ENCODE data around the gene CBX2.
A peak's percentile ranks its signal among the peaks of the same experiment; 100 is the strongest.

Gene CBX2

DNA sequence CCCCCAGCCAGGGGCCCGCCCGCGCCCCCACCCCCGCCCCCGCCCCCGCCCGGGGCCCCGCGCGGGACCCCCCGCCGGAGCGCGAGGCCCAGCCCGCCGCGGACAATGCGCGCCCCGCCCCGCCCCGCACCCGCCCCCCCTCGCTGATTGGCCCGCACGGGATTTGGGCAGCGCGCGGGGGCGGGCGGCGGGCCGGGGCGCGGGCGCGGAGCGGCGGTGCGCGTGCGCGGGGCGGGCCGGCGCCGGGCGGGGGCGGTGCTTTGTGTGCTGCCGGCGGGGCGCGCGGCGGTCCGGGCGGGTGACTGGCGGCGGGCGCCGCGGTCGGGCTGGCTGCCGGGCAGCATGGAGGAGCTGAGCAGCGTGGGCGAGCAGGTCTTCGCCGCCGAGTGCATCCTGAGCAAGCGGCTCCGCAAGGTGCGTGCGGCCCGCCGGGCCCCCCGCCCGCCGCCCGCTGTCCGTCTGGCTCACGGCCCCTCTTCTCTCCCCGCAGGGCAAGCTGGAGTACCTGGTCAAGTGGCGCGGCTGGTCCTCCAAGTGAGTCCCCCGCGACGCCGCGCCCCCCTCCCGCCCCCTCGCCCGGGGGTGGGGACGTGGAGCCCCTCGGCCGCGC is at the start of gene CBX2:
CBX2 (plus strand) TSS at position 255 of the 610 bp plus-strand sequence; CDS start at position 343, 88 bp downstream.
- DNase-seq (ENCODE audit: low read depth): peak; percentile 70

DNA sequence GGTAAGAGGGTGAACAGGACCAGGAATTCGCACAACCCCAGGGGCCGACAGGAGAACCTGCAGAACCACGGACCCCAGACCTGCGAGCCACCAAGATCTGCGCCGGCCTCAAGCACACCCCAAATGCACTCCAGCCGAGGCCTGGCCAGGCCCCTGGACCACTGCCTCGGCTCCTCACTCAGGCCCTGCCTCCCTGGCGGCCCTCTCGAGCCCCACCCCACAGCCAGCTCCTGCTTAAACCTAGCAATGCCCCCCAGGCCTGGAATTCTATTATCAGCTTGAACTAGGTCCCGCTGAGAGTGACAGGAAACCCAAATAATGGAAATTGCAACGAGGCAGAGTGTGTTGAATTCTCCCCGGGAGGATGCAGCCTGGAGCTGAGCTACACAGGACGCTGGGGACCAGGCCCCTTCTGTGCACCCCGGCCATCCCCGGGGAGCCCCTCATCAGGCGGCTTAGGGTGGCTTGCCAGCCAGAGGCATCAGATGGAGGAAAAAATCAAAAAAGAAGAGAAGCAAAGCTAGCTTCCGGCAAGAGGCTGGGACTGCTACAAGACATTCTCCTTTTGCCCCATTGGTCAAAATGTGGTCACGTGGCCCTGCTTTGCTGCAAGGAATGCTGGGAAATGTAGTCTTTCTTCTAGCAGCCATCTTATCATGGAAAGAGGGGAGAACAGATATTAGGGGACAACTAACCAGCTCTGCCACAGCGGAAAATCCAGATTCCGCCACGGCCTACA is 49.6 kb upstream of the CBX2 start:
- DNase-seq (ENCODE audit: low read depth): peak; percentile 46

DNA sequence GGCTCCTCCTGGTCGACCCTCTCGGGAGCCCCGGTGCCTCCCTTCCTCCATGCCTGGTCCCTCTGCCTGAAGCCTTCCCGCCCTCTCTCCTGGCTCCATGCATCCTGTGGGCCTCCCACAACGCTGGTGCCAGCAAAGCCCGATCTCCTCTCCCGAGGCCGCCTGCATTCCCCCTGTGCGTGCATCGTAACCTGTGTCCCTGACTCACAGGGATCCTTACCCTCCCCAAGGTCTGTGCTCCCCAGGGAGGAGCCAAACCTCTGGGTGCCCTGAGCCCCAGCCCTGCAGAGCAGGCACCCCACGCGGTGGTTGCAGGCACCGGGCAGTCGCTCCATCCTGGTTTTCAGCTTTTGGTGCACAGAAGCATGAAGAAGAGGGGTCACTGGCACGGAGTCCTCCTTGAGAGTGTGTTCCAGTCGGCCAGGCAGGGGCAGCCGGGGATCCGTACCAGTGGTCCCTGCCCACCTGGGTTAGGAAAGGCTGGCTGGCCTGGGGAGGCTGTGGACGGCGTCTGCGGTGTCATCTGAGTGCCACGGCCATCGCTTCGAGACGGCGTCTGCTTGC is 49.0 kb upstream of the CBX2 start:
- no peak for DNase-seq (ENCODE audit: low read depth)

DNA sequence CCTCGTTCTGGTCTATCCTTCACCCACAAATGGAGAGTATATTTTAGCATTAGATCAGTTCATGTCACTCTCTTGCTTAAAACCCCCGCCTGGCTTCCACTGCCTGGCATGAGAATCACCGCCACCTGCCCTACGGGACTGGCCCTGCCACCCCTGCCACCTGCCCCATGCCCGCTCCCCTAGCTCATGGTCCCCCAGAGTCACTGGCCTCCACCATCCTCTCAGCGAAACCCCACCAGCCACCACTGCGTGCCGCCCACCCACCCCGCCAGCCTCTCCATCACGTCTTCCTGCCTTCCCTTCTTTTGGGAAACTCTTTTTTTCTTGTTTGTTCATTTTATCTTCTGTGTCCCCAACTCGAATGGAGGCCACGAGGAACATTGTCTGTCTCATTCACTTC is 48.2 kb upstream of the CBX2 start:
- no peak for DNase-seq (ENCODE audit: low read depth)

DNA sequence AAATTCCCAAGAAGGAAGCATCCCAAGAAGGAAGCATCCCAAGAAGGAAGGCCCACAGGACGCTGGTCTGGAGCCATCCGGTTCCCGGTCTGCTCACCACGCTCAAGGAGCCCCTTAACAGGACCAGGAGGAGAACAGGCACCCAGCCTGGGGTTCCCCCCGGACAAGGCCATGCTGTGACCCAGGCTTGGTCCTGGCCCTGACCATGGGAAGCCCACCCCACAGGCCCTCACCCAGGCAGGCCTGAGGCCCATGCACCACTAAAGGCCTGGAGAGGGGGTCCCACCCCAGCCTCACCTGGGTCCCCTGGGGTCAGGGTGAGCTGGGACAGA is 47.5 kb upstream of the CBX2 start:
- DNase-seq (ENCODE audit: low read depth): no peak

DNA sequence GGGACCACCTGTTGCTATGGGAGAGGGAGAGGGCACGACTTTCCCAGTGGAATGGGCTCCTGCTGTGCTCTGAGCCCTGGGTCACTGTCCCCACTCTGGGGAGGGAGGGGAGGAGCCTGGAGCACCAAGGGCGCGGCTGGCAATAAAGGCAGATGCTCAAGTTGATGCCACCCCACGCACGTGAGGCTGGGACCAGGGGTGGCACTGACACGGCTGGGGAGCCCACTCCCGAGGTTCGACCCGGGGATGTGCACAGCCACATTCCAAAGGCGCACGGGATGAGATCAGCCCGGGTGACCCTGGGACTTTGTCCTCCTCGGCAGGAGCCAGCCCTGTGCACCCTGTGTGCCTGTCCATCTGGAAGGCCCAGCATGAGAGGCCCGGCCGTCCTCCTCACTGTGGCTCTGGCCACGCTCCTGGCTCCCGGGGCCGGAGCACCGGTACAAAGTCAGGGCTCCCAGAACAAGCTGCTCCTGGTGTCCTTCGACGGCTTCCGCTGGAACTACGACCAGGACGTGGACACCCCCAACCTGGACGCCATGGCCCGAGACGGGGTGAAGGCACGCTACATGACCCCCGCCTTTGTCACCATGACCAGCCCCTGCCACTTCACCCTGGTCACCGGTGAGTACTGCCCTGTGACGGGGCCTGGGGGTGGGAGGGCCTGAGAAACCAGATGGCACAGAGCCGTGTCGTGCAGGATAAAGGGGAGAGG is 47.0 kb upstream of the CBX2 start, which contains the start of gene ENPP7:
ENPP7 (plus strand) TSS at position 175 of the 715 bp plus-strand sequence; CDS start at position 372, 197 bp downstream.
- no peak for DNase-seq (ENCODE audit: low read depth)

DNA sequence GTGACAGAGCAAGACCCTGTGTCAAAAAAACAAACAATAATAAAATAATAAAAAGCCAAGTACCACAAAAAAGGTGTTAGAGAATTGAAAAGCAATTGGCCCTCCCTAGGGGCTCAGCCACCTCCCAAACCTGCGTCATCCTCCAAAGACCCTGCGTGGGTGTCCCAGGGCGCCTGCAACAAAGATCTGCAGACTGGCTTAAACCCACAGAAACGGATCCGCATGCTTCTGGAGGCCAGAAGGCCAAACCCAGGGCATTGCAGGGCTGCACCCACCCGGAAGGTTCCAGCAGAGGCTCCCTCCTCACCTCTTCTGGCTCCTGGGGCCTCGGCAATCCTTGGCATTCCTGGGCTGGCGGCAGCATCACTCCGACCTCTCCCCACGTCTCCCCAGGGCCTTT is 45.7 kb upstream of the CBX2 start:
- DNase-seq (ENCODE audit: low read depth): no peak

DNA sequence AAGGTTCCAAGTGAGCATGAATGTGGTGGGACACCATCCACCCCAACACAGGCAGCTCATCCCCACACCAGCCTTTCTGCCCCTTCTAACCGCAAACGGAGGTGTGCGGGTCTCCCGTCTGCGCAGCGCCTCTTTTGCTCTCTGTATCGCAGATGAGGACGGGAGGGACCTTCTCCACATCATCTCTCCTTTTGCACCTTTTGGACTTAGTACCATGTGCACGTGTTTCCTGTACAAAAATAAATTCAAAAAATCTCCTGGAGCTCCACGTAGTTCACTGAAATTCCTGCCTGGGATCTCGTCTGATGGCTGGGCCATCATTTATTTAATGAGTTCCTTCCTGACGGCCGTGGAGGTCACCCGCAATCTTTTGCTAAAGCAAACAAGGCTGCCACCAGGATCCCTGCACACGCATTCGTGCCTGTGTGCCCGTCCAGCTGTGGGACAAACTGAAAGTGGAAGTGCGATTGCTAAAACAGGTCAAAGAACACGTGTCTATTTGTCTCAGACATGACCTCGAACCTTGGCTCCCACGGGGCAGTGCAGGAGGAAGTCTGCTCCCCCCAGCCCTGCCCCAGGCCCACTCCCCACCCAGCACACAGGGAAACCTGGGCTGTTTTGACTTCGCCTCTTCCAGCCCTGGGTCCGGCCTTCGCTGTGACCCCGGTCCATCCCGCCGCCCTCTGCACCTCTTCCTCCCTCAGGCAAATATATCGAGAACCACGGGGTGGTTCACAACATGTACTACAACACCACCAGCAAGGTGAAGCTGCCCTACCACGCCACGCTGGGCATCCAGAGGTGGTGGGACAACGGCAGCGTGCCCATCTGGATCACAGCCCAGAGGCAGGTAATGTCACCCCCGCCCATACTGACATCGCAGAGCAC is 44.9 kb upstream of the CBX2 start:
- no peak for DNase-seq (ENCODE audit: low read depth)

DNA sequence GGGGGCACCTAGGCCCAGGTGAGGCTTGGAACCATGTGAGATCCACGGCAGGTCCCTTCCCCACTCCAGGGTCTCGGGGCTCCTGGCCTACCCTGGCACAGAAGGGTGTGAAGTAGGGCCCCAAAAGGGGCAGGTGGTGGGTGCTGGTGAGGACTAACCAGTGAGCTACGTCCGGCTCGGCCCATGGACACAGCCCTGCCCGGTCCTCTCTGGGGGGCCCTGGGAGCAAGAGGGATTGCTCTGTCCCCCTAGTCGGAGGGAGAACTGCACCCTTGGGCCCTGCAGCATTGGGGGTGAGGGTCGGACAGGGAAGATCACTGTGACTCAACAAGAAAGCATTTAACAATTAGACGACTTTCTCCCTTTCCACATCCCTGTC is 44.3 kb upstream of the CBX2 start:
- DNase-seq (ENCODE audit: low read depth): no peak

DNA sequence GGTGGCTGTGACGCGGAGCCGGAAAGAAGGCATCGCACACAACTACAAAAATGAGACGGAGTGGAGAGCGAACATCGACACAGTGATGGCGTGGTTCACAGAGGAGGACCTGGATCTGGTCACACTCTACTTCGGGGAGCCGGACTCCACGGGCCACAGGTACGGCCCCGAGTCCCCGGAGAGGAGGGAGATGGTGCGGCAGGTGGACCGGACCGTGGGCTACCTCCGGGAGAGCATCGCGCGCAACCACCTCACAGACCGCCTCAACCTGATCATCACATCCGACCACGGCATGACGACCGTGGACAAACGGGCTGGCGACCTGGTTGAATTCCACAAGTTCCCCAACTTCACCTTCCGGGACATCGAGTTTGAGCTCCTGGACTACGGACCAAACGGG is 42.9 kb upstream of the CBX2 start:
- no peak for DNase-seq (ENCODE audit: low read depth)

DNA sequence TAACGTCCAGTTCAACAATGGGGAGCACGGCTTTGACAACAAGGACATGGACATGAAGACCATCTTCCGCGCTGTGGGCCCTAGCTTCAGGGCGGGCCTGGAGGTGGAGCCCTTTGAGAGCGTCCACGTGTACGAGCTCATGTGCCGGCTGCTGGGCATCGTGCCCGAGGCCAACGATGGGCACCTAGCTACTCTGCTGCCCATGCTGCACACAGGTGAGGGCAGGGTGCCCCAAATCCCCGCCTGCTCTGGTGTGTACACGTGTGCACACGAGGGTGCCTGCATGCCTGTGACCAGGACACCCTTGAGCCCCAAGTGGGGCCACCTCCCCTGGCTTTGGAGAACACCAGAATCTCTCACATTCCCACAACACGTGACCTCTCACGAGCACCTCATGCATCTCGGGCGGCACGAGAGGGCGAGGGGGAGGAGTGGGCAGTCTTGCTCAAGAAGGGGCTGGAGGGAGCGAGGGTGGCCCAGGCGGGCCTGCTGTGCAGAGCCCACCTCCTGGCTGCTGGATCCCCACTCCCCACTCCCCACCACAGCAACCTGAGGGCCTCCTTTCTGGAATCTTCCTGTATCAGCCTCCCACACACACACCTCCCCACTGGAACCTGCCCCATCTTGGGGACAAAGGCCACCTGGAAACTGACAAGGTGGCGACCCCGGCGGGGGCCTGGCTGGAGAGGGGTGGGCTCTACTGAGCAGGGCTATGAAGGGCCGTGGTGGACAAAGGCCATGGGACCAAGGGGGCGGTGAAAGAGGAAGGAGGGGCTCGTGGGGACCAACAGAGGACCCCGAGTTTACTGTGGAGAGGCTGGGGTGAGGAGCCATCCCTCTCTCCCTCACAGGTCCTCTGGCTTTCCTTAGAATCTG is 40.7 kb upstream of the CBX2 start:
- no peak for DNase-seq (ENCODE audit: low read depth)

DNA sequence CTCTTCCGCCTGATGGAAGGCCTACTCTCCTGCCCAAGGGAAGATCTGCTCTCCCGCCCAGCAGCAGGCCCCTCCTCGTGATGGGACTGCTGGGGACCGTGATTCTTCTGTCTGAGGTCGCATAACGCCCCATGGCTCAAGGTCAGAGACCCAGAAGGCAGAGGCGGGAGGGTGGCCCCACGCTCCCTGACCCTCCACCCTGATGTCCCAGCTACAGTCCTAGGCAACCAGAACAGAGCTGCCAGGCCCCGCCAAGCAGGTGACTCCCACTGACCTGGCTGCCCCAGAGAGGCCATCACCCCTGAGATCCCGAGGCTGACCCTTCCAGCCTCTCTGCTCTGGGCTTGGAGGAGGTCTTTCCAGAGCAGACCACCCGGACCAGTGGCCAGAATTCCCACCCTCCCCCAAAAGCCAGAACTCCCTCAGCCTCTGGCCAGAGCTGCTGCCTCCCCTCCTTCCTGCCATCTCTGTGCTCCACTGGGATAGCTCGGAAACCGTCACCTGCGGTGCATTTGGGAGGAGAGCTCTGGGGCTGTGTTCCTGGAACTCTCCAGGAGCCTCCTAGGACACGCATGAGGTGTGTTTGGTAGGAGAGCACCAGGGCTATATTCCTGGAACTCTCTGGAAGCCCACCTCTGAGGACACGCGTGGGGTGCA is 39.9 kb upstream of the CBX2 start:
- no peak for DNase-seq (ENCODE audit: low read depth)

DNA sequence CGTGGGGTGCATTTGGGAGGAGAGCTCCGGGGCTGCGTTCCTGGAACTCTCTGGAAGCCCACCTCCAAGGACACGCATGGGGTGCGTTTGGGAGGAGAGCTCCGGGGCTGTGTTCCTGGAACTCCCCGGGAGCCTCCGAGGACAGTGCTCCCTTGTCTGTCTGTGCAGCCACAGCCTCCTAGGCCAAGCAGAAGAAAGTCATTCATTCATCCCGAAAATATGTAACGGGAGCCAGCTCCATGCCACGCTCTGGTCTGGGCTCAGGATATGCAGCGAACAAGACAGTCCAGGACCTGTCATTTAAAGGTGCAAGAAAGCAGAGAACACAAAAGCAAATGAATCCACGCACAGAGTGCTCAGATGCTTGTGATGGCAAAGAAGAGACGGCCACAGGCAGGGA is 39.3 kb upstream of the CBX2 start:
- DNase-seq (ENCODE audit: low read depth): no peak

DNA sequence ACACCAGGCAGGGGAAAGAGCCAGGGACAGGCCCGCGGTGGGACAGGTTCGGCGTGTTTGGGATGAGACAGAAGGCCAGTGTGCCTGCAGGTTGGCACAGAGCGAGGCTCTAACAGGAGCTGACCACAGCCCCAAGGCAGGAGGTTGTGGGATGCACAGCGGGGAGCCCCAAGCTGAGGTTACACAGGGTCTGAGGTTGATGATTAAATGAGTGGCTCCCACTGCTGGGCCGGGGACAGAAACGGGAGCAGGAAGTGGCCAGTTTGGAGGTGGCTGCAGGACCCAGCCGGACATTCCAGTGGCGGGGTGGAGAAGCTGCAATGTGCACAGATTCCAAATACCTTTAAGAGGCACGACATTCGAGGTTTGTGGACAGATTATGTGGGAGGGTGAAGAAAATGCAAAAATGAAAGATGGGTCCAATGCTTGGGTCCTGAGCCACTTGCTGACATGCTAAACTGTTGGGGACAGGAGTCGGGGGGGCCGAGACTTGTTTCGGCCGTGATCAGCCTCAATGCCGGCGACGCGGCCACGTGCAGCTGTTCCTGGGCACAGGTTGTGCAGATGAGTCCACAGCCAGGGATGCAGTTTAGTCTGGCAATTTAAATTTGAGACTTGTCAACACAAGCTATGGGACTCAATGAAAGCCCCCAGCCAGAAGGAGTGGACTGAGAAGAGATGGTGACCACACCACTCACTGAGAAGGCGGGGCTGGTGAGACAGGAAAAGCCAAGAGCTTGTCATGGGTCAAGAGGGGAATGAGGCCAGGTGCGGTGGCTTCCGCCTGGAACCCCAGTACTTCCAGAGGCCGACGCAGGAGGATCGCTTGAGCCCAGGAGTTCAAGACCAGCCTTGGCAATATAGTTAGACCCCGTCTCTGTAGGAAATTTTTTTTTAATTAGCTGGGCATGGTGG is 38.5 kb upstream of the CBX2 start:
- DNase-seq (ENCODE audit: low read depth): no peak

DNA sequence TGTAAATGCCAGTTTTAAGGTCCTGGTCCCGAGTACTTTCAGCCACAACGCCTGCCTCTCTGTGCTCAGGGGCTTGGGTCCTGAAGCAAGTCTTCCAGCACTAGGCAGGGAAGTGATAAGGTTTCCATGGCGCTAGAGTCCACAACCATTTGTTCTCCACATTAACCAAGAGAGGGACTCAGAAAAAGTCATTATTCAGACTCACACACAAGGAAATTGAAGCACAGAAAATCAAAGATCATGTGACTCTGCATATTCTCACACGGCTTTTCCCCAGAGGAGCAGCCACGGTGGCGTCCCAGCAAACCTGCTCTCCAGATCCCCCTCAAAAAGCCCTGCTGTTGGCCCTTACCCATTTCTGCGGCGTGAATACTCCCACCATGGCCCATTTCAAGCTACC is 37.5 kb upstream of the CBX2 start:
- DNase-seq (ENCODE audit: low read depth): no peak

DNA sequence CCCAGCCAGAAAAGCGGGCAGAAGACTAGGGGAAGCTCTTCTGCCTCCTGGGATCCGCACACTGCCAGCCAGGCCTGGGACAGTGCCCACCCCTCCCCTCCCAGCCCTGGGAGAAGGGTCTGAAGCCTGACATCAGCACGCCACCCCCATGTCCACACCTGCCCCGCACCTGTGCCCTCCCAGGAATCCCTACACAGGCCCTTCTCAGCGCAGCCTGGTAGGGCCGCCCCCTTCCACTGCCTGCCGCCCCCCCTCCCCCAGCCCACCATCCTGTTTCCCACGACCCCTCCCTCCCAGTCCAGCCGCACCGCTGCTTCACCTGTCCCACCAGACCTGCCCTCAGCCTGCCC is 36.6 kb upstream of the CBX2 start:
- no peak for DNase-seq (ENCODE audit: low read depth)

DNA sequence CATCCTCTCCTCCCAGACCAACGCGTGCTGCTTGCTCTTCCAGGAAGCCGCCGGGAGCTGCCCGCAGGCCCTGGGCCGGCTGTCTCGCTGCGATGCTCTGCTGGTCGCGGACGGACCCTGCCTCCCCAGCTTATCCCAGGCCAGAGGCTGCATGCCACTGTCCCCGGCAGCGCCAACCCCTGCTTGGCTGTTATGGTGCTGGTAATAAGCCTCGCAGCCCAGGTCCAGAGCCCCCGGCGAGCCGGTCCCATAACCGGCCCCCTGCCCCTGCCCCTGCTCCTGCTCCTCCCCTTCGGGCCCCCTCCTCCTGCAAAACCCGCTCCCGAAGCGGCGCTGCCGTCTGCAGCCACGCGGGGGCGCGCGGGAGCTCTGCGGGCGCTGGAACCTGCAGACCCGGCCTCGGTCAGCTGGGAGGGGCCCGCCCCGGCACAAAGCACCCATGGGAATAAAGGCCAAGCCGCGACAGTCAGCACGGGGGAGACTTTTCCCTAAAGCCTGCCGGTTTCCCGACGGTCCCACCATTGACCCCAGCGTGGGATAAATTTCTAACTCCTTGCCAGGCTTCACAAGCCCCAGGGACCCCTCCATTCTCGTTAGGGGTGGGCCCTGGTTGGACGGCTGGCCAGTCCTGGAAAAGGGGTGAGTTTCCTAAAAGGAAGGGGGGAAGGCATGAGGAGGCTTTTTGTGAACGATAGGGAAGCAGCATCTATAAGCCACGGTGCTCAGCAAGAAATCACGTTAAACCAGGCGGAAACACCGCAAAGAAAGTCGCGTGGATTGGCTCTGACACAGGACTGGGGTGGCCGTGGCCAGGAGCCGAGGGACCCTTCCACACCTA is 36.0 kb upstream of the CBX2 start:
- DNase-seq (ENCODE audit: low read depth): peak; percentile 51

DNA sequence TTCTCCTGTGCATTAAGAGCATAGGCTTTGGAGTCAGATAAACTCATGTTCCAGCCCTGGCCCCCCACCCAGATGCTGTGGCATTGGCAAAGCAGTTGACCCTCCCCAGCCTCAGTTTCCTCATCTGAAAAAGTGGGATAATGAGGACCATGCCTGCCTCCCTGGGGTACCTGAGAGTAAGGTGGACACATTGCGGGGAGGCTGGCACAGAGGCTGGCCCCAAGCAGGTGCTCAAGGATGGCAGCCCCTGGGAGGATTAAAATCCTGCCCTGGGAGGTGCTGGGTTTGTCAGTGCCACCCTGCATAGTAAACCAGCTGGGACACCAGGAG is 35.4 kb upstream of the CBX2 start:
- no peak for DNase-seq (ENCODE audit: low read depth)
